Endothelial cell (in vitro differentiated cells): ENCODE data around the gene LRAT. TPM values are rescaled to one million over a fixed set of nuclear protein-coding genes. Genes with fewer than 3 reads are reported as not detected.
A peak's percentile ranks its signal among the peaks of the same experiment; 100 is the strongest.

Source experiments
- DNase-seq: peaks from one replicate; pipeline ENCODE4 v3.0.0; 2021; ENCODE audit warnings: low spot score
- H3K27ac Mint-ChIP-seq: one replicate; pipeline ENCODE4 v1.8.0; 2021; ENCODE audit warnings: mixed read lengths, inconsistent platforms; ENCODE audit not compliant: unreplicated experiment
- H3K27me3 Mint-ChIP-seq: one replicate; pipeline ENCODE4 v1.8.0; 2021; ENCODE audit warnings: mild to moderate bottlenecking, moderate library complexity, mixed read lengths, inconsistent platforms; ENCODE audit not compliant: unreplicated experiment
- H3K36me3 Mint-ChIP-seq: one replicate; pipeline ENCODE4 v1.8.0; 2021; ENCODE audit warnings: mild to moderate bottlenecking, low read depth, mixed read lengths, inconsistent platforms; ENCODE audit not compliant: unreplicated experiment
- H3K4me1 Mint-ChIP-seq: one replicate; pipeline ENCODE4 v1.8.0; 2021; ENCODE audit warnings: mild to moderate bottlenecking, mixed read lengths, inconsistent platforms; ENCODE audit not compliant: unreplicated experiment
- H3K4me3 Mint-ChIP-seq: one replicate; pipeline ENCODE4 v1.8.0; 2021; ENCODE audit warnings: mild to moderate bottlenecking, mixed read lengths, inconsistent platforms; ENCODE audit not compliant: unreplicated experiment
- H3K9me3 Mint-ChIP-seq: one replicate; pipeline ENCODE4 v1.8.0; 2021; ENCODE audit warnings: mixed read lengths, inconsistent platforms; ENCODE audit not compliant: unreplicated experiment
- total RNA-seq: library from RNA; stranded (reverse); fragmentation: NEBNext Ultra II Directional; extraction: Animal tissue kit (Norgen Biotek cat#: 25700); gene quantifications from one replicate; pipeline ENCODE4 v1.2.1, GENCODE V29; 2021; ENCODE audit not compliant: unreplicated experiment
- TF ChIP-seq, protein P1 (sequence below): fragments of 200-600 bp; sonication (generic); IDR thresholded peaks from one replicate; pipeline ENCODE4 v1.5.0; 2021; ENCODE audit warnings: antibody characterized with exemption; ENCODE audit not compliant: unreplicated experiment

Gene LRAT
- total RNA-seq, 1 donor from 2014 or later, result 0.64 TPM

DNA sequence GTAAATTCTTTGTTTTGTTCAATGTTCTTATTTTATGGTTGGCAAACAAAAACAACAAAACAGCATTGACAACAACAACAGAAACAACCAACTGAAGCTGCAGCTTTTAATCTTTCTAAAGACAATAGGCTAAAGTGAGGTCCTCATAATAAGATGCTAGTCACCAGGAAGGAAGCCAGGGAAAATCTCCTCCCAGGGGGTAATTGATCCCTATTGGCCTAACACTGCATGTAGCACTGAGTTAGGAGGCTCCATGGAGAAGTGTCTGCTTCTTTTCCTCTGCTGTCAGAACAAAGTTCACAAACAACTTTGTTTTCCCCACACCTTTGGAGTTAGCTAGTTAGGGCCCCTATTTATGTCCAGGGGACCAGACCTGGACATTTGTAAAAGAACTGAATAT, 4.7 kb upstream of the LRAT start:
- Mint-ChIP-seq H3K27me3 (peaks cover 14% of the 10 kb centered on the region), H3K36me3 (no peaks in the 10 kb centered on the region), H3K9me3 (no peaks in the 10 kb centered on the region), H3K4me1 (peaks cover 9% of the 10 kb centered on the region), H3K27ac (no peak overlapping the region), H3K4me3 (no peak overlapping the region)
- DNase-seq, result no peak
- TF ChIP-seq, protein P1, sequence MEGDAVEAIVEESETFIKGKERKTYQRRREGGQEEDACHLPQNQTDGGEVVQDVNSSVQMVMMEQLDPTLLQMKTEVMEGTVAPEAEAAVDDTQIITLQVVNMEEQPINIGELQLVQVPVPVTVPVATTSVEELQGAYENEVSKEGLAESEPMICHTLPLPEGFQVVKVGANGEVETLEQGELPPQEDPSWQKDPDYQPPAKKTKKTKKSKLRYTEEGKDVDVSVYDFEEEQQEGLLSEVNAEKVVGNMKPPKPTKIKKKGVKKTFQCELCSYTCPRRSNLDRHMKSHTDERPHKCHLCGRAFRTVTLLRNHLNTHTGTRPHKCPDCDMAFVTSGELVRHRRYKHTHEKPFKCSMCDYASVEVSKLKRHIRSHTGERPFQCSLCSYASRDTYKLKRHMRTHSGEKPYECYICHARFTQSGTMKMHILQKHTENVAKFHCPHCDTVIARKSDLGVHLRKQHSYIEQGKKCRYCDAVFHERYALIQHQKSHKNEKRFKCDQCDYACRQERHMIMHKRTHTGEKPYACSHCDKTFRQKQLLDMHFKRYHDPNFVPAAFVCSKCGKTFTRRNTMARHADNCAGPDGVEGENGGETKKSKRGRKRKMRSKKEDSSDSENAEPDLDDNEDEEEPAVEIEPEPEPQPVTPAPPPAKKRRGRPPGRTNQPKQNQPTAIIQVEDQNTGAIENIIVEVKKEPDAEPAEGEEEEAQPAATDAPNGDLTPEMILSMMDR, result no peak

DNA sequence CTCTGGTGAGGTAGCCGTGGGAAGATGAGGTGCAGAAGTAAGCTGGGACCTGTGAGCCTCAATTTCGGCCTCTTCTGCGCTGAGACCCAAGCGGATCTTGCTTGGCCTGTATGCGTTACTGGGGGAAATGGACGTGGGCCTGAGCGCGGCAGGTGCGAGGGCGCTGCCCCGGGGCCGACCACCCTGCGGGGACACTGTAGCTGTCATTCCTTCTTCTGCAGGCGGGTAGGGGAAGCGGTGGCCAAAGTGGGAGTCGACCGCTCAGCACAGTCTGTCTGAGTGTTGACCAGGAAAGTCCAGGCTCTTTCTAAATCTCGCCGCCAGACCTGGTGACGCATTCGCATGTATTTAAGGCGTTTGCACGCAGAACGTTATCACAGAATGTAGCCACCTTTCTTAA, 3.3 kb upstream of the LRAT start:
- TF ChIP-seq, protein P1, result no peak
- Mint-ChIP-seq H3K27me3 (peaks cover 18% of the 10 kb centered on the region), H3K36me3 (no peaks in the 10 kb centered on the region), H3K9me3 (no peaks in the 10 kb centered on the region), H3K4me3 (no peak overlapping the region), H3K27ac (no peak overlapping the region), H3K4me1 (peaks cover 13% of the 10 kb centered on the region)
- DNase-seq, result no peak

DNA sequence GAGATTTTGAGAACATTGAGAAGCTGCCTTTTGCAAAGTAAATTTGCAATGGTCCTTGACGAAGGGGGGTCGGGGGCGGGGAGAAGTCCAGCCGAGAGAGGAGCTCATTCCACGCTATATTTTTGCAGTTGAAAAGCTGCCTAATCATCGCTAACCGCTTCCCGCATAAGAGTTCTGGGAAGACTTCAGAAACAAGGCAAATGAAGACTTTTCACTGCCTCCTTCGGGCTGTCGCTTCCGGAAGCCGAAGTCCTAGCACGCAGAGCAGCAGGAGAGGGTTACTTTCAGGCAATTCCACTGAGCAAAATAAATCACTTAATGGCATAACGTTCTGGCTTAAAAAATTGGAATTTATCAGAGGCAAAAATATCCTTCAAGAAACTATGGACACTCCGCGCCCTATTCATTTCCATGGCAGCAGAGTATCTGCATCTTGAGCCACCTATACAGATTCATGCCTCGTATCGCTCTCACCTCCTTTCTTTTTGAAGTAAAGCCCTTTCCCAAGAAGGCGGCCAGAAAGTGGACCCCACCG, 2.6 kb upstream of the LRAT start:
- H3K9me3 Mint-ChIP-seq, result no peaks in the 10 kb centered on the region
- H3K27ac Mint-ChIP-seq, result no peak overlapping the region
- no peak for DNase-seq
- no peak overlapping the region for H3K4me3 Mint-ChIP-seq
- TF ChIP-seq, protein P1, result no peak
- H3K36me3 Mint-ChIP-seq, result no peaks in the 10 kb centered on the region
- peaks cover 13% of the 10 kb centered on the region for H3K4me1 Mint-ChIP-seq
- peaks cover 18% of the 10 kb centered on the region for H3K27me3 Mint-ChIP-seq

DNA sequence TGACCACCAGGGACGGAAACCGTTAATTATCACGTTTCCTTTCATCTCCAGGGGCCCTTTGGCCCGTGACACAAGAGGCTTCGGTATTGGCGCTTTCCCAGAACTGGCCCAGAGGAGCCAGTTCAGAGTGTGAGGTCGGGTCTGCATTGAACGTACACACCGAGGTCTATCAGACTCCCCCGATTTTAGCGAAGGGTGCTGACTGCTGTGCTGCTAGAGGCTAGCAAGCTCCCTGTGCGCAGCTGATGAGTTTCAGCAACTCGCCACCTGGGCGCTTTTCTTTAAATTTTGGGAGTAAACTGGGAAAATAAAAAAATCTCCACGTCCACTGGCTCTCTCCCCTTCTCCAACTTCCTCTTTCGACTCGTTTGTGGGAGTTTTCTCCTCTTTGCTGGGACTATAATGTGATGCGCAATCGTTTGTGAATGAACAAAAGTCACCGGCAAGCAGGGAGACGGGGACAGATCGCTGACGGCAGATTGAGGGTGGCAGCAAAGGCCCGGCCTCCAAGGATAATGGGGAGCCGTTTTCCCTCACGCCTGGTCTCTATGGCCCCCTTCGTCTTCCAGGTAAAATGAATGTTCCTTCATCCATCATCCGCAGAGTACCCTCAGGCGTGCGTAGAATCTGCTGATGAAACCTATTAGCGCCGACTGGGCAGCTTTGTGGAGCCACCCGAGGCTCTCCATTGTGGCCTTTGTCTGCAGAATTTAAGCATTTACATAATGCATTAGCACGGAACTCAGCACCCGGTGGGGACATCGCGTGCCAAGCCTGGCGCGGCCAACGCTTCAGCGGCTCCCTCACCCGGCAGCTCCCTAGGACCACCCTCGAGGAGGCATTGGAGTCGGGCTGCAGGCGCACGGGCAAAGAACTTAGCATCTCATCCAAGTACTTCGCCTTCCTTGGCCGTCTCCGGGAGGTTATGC, 1.6 kb upstream of the LRAT start:
- peak; percentile 27 for DNase-seq
- peaks cover 18% of the 10 kb centered on the region for H3K27me3 Mint-ChIP-seq

More for the DNA sequence above, 1.6 kb upstream of the LRAT start:
- H3K36me3 Mint-ChIP-seq, result no peaks in the 10 kb centered on the region
- TF ChIP-seq, protein P1, result no peak
- no peaks in the 10 kb centered on the region for H3K9me3 Mint-ChIP-seq
- H3K4me3 Mint-ChIP-seq, result peak overlapping the region; percentile 51
- no peak overlapping the region for H3K27ac Mint-ChIP-seq
- H3K4me1 Mint-ChIP-seq, result peaks cover 13% of the 10 kb centered on the region
